Measurements from ENCODE around the gene ABCA3.
A peak's percentile ranks its signal among the peaks of the same experiment; 100 is the strongest.

ABCA3 gene

GRCh38 chr16:2343211-2343610 is 2.7 kb upstream of the ABCA3 start:
- no peak for TF ChIP-seq CTCF (IDR thresholded peaks at IDR 0.05; ENCODE audit: insufficient read depth, low read length, poor library complexity, severe bottlenecking)
- Histone ChIP-seq H3K36me3 (ENCODE audit: control insufficient read depth, insufficient read depth, low read length) (no peaks in the 10 kb centered on the region), H3K4me3 (replicated peaks; ENCODE audit: low read depth, low read length) (no peak overlapping the region), H3K27me3 (replicated peaks; ENCODE audit: control insufficient read depth, insufficient read depth, low read length) (no peaks in the 10 kb centered on the region)
- DNase-seq (ENCODE audit: extremely low read depth, insufficient read length): no peak

- no peak for TF ChIP-seq CTCF (IDR thresholded peaks at IDR 0.05; ENCODE audit: insufficient read depth, low read length, poor library complexity, severe bottlenecking)
- no peak overlapping the region for H3K4me3 ChIP-seq (replicated peaks; ENCODE audit: low read depth, low read length)
- no peaks in the 10 kb centered on the region for H3K36me3 ChIP-seq (ENCODE audit: control insufficient read depth, insufficient read depth, low read length)
- H3K27me3 ChIP-seq (replicated peaks; ENCODE audit: control insufficient read depth, insufficient read depth, low read length): no peaks in the 10 kb centered on the region
- no peak for DNase-seq (ENCODE audit: extremely low read depth, insufficient read length)
Observed at GRCh38 chr16:2341456-2342447, 1.2 kb upstream of the ABCA3 start.

- TF ChIP-seq CTCF (IDR thresholded peaks at IDR 0.05; ENCODE audit: insufficient read depth, low read length, poor library complexity, severe bottlenecking): peak; percentile 31
- Histone ChIP-seq H3K27me3 (replicated peaks; ENCODE audit: control insufficient read depth, insufficient read depth, low read length) (no peaks in the 10 kb centered on the region), H3K4me3 (replicated peaks; ENCODE audit: low read depth, low read length) (peak overlapping the region; percentile 67), H3K36me3 (ENCODE audit: control insufficient read depth, insufficient read depth, low read length) (no peaks in the 10 kb centered on the region)
- peak; percentile 73 for DNase-seq (ENCODE audit: extremely low read depth, insufficient read length)
Observed at GRCh38 chr16:2339521-2340484, 725 bp downstream of the ABCA3 start.

GRCh38 chr16:2337431-2338296 is 2.9 kb downstream of the ABCA3 start:
- no peak for TF ChIP-seq CTCF (IDR thresholded peaks at IDR 0.05; ENCODE audit: insufficient read depth, low read length, poor library complexity, severe bottlenecking)
- no peak for DNase-seq (ENCODE audit: extremely low read depth, insufficient read length)
- Histone ChIP-seq H3K4me3 (replicated peaks; ENCODE audit: low read depth, low read length) (no peak overlapping the region), H3K36me3 (ENCODE audit: control insufficient read depth, insufficient read depth, low read length) (no peaks in the 10 kb centered on the region), H3K27me3 (replicated peaks; ENCODE audit: control insufficient read depth, insufficient read depth, low read length) (no peaks in the 10 kb centered on the region)

GRCh38 chr16:2335286-2335895 is 5.1 kb downstream of the ABCA3 start:
- no peak overlapping the region for H3K4me3 ChIP-seq (replicated peaks; ENCODE audit: low read depth, low read length)
- no peaks in the 10 kb centered on the region; the same call in 1 of the 2 replicates for H3K27me3 ChIP-seq (replicated peaks; ENCODE audit: control insufficient read depth, insufficient read depth, low read length)
- no peak for TF ChIP-seq CTCF (IDR thresholded peaks at IDR 0.05; ENCODE audit: insufficient read depth, low read length, poor library complexity, severe bottlenecking)
- DNase-seq (ENCODE audit: extremely low read depth, insufficient read length): no peak
- no peaks in the 10 kb centered on the region for H3K36me3 ChIP-seq (ENCODE audit: control insufficient read depth, insufficient read depth, low read length)

Measured in GM06990 (cell line).